Subcutaneous adipose tissue (tissue), 4 donors: Measurements from ENCODE around the gene HNRNPUL1. TPM values are rescaled to one million over a fixed set of nuclear protein-coding genes. Genes with fewer than 3 reads are reported as not detected.

ENCODE experiments used
- total RNA-seq, 4 donors: library from RNA; depleted of rRNA; stranded (reverse); fragments of >200 nt; gene quantifications; one replicate each; pipeline ENCODE4 v1.1.0, GENCODE V29; 2016
- TF ChIP-seq, protein P1 (sequence below): fragments of 450-650 bp; IDR thresholded peaks from one replicate; pipeline ENCODE4 v1.5.1; 2016; ENCODE audit warnings: low read depth, mild to moderate bottlenecking, control low read depth, antibody characterized with exemption, moderate library complexity

The HNRNPUL1 gene
- total RNA-seq, 4 donors from 2014 or later: 83.3 to 178 (median 135) TPM

DNA sequence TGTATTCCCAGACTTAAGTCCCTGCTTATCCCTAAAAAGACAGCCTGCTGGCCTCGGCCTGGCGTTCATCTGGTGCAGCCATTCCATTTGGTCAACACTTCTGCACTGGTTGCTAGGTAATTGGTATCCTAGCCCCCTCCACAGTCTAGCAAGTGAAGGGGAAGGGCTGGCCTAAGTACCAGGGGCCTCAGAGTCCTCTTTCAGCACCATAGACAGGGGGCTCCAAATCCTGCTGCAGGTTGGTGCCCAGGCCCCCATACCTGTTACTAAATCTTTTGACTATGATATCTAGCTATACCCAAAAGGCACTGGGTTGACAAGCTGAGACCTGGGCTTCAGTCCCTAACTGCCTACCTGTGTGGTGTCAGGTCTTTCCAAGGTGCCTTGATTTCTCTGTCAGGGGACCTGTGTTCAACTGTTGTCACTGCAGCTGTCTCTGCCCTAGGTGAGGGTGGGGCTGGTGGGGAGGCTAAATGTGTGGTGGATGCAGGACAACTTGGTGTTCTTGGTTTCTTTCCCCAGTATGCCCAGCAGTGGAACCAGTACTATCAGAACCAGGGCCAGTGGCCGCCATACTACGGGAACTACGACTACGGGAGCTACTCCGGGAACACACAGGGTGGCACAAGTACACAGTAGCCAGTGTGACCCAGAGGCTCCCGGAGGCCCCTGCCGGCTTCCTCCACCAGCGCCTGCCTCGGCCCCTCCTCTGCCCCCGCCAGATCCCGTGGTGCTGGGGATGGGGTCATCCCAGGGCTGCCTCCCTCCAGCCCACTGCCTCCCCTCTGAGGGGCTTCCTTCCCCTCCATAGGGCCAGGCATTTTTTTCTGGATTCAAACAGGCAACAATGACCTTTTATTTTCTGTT lies 42.0 kb downstream of the HNRNPUL1 start:
- TF ChIP-seq, protein P1, sequence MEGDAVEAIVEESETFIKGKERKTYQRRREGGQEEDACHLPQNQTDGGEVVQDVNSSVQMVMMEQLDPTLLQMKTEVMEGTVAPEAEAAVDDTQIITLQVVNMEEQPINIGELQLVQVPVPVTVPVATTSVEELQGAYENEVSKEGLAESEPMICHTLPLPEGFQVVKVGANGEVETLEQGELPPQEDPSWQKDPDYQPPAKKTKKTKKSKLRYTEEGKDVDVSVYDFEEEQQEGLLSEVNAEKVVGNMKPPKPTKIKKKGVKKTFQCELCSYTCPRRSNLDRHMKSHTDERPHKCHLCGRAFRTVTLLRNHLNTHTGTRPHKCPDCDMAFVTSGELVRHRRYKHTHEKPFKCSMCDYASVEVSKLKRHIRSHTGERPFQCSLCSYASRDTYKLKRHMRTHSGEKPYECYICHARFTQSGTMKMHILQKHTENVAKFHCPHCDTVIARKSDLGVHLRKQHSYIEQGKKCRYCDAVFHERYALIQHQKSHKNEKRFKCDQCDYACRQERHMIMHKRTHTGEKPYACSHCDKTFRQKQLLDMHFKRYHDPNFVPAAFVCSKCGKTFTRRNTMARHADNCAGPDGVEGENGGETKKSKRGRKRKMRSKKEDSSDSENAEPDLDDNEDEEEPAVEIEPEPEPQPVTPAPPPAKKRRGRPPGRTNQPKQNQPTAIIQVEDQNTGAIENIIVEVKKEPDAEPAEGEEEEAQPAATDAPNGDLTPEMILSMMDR: no peak

DNA sequence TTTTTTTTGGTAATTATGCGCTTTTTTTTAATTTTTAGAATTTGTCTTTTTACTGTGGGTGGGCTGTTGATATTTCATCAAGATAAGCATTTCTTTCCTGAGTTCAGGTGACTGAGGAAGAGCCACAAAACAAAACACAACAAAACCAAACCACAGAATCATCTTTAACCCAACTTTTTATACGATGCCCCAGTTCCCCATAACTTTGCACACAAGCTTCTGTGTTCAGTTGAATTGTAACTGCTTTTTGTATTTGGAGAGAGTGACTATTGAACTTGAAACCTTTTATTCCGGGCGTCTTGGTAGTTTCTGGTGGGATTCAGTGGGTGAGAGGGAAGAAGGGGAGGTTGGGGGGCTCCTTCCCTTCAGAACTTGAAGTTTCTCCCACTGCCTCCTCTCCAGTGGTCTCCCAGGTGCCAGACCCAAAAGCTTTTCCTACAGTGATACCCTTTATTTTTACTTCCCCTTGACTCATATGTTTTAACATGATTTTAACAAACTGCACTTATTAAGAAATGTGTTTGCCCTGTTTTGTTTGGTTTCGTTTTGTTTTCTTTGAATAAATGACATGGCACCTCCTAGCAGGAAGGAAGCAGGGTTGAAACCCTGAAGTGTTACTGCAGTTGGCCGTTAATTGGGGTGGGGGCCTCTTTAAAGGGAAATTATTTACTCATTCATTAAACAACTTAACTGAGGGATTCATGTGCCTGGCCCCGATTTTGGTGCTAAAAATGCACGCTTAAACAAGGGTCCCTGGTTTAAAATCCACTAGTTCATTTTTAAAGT lies 43.1 kb downstream of the HNRNPUL1 start:
- TF ChIP-seq, protein P1: no peak

DNA sequence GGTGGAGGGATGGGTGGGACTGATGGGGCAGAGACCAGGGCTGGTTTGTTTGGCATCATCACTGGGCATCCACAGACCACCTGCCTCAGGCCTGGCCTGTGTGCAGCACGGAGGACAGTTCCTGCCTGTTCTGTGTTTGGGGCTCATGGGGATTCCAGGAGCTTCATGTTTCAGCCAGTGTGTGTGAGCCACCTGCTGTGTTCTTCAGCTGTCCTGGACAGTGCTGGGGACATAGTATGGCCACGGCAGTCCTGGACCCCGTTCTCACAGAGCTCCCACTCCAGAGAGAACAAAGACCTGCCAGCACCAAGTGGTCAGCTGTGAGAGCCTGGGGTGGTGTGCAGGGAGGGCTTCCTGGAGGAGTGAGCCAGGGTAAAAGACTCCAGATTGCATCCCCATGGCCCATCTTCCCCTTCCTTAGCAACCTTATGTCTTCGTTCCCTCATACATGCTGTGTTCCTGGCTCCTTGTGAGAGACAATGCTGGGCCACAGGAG lies 43.8 kb downstream of the HNRNPUL1 start:
- TF ChIP-seq, protein P1: no peak

DNA sequence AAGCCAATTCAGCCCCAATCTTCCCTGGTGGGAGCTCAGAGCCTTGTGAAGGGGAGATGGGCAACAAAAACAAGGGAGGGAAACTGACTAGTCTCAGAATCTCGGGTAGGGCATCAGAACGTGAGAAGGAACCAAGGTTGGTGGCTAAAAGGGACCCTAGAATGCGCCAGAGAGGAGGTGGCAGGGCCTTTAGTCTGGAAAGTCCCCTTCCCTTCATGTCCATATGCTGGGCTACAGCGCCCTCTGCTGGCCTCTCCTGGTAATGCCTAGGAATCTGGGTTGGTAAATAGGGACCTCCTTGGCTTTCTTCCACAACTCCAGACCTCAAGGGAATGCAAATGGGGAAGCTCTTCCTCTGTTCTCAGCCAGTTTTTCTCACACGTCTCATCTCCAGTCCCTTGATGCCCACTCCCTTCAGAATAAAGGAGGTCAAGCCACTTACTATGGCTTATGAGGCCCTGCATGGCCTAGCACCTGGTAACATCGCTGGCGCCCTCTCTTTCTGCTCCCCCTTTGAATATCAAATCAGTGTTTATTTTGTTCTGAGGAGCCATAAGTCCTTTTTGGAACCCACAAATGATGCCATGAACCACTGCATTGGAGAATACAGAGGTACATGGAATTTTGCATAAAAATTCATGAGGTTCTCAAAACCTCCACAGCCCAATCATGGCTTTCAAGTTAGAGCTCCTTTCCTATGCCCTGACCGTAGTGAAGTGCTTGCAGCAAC lies 44.4 kb downstream of the HNRNPUL1 start:
- TF ChIP-seq, protein P1: no peak

DNA sequence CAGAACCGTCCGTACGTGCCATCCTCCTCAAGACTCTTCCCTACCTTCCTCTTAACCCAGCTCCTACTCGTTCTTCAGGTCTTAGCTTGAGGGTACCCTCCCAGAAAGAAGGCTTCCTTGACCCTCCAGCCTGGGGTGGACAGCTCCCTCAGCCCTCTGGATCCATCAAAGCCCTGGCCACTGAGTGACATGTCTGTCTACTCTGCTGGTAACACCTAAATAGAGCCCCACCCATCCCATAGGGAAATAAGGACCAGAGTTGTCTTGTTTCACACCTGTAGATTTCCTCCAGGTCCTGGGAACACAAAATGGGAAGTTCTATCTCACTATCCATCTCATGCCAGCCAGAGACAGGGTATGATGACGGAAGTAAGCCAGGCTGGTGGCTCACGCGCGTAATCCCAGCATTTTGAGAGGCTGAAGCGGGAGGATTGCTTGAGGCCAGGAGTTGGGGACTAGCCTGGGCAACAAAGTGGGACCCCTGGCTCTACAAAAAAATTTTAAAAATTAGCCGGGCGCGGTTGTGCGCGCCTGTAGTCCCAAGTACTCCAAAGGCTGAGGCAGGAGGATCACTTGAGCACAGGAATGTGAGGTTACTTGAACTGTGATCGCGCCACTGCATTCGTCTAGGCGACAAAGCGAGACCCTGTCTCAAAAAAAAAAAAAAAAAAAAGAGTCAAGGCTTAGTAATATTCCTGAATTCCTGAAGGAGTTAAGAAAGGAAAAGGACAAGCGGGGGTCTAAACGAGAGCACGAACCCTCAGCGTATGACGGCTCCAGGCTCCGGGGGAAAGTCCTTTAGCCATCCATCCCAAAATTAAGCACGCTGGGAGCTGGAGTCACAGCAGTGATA lies 45.2 kb downstream of the HNRNPUL1 start:
- TF ChIP-seq, protein P1: no peak

DNA sequence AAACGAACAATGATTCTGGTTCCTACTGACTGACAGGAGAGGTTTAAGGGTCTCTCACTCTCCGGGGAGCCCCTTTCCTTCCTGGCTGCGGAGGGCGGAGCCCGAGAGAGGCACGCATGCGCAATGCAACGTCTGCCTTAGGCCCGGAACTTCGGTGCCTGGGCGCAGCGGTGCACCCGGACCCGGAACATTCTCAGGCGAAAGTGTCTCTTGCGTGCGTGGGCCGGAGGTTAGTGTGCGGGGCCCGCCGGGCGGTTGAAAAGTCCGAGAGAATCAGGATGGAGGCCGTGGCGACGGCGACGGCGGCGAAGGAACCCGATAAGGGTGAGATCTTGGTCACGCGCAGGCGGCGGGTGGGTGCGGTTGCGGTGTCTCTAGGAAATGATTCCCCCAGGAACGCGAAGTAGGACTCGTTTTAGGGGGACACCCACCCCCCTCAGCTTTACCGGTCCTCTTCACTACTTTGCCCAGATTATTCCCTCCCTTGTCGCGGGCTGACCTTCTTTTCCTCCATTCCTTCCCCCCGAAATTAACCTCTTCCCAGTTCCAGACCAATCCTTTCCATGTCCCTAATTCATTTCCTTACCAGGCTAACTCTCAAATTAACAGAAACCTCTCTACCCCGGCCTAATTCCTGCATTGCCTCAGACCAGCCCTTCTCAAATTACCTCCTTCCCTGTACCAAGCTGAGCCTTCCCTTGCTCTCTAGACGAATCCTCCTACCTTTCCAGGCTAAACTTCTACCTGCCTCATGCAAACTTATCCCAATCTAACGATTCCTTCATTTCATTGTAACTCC lies 46.1 kb downstream of the HNRNPUL1 start, which contains the start of gene CCDC97:
CCDC97 (plus strand) TSS at position 140 of the 799 bp plus-strand sequence; CDS start at position 279, 139 bp downstream.
- TF ChIP-seq, protein P1: no peak
